Epithelial cell of prostate (primary cell): ENCODE measurements around the gene VDAC1.
"Not testable (repeated sequence)": the region's sequence is repeated elsewhere in the genome, so short reads cannot be mapped to it uniquely, and the experiment has no call there.

Experiments used
- DNase-seq: peaks from one replicate; pipeline ENCODE4 v3.0.0-alpha.2; 2011; ENCODE audit warnings: low read depth, low spot score
- H3K27ac ChIP-seq: fragments of 450-650 bp; 2 replicates; pipeline ENCODE4 v1.5.1; 2017; ENCODE audit warnings: mild to moderate bottlenecking

VDAC1 gene

GRCh38 chr5:133998807-133999206, 6.0 kb downstream of the VDAC1 start:
- no peak overlapping the region for H3K27ac ChIP-seq
- DNase-seq, result no peak

- DNase-seq, result no peak
- no peak overlapping the region for H3K27ac ChIP-seq
Observed at GRCh38 chr5:133998042-133998441, 6.7 kb downstream of the VDAC1 start.

- no peak for DNase-seq
- no peak overlapping the region for H3K27ac ChIP-seq
Observed at GRCh38 chr5:133996683-133997252, 8.0 kb downstream of the VDAC1 start.

- no peak overlapping the region for H3K27ac ChIP-seq
- DNase-seq, result no peak
Observed at GRCh38 chr5:133995883-133996563, 8.8 kb downstream of the VDAC1 start.

- DNase-seq, result no peak
- no peak overlapping the region for H3K27ac ChIP-seq
Observed at GRCh38 chr5:133995341-133995740, 9.4 kb downstream of the VDAC1 start.

DNA sequence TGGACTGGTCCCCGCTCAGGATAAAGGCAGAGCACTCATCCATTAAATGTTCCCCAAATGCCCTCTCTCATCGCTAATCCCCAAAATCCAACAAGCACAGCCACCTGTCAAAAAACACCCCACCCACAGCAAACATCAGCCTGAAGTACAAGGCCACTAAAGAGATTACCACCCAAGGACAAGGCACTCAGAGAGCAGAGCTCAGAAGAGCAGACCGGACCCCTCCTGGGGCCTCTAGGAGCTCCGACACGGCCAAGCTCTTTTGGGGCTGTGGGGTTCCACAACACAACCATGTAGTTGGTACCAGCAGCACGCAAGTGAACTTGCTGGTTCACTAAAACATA, 9.8 kb downstream of the VDAC1 start:
- no peak for DNase-seq
- H3K27ac ChIP-seq, result no peak overlapping the region

- no peak for DNase-seq
- H3K27ac ChIP-seq, result no peak overlapping the region
Observed at GRCh38 chr5:133994297-133994989, 10.3 kb downstream of the VDAC1 start.

GRCh38 chr5:133993185-133993936, 11.4 kb downstream of the VDAC1 start:
- no peak for DNase-seq

DNA sequence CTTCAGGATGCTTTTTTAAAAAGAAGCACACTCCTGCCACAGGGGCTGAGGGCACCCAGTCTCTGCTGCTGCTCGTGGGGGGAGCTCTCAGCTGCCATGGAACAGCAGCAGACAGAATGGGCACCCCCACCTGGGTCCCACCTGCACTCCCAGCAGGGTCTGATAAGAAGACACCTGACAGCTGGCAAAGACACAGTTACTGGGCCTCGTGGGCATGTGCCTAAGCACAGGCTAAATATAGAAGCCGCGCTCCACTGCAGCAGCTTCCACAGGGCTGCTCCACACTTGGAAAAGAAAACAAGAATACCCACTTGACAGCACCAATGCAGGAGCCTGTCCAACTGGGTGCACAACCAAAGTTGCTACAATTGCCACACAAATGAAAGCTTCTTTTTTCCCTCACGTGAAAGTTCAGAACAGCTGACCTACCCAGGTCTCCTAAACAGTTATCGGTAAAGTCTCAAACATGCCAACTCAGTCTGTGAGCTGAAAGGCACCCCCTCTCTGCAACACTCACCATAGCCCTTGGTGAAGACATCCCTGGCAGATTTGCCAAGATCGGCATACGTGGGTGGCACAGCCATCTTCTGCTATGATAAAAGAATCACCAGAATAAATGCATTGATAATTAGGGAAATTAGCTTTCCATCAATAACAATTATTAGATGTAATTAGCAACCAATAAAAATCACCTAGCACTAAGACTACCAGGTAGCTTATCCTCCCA, 12.2 kb downstream of the VDAC1 start:
- H3K27ac ChIP-seq, result no peak overlapping the region
- no peak for DNase-seq

More at GRCh38 chr5:133993185-133993936, 11.4 kb downstream of the VDAC1 start:
- no peak overlapping the region for H3K27ac ChIP-seq

GRCh38 chr5:133991171-133991910, 13.4 kb downstream of the VDAC1 start:
- no peak for DNase-seq
- H3K27ac ChIP-seq, result no peak overlapping the region

DNA sequence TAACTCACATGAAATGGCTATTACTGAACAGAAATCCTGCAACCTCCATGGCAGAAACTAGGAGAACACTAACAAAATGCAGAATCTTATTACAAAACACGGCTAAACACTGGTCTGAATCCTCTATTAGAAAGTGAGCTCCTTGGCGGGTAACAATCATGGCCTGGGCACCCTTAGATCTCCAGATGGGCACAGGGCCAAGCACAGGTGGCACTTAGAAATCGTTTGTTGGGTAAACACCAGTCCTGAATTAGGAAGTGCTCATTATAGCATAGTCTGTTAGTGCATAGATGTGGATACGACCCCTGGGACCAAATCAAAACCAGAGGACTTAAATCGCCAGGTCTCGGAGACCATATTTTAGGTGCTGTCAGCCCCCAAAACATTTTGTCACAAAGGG, 14.4 kb downstream of the VDAC1 start:
- no peak overlapping the region for H3K27ac ChIP-seq
- DNase-seq, result no peak

DNA sequence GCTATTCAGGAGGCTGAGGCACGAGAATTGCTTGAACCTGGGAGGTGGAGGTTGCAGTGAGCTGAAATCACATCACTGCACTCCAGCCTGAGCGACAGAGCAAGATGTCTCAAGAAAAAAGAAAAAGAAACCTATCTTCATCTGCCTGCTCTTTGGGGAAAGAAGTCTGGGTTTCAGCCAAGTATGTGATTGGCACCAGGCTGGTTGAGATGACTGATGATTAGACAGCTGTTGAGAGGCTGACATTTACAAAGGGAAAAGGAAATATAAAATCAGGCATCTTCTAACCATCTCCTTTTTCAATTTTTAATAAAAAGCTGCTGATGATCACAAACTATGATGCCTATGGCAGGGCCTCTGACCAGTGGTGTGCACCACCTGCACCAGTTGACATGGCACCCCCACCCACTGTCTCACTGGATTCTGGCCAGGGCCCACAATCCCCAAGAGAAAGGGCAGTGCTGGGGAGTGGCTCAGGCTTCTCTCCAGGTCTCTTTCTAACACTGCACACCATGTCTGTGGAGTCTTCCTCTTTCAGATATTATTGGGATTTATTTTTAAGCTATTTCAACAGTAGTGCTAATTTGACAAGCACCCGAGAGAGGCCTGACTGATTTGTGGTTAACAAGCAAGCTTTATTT, 19.1 kb downstream of the VDAC1 start:
- no peak for DNase-seq
- no peak overlapping the region for H3K27ac ChIP-seq

DNA sequence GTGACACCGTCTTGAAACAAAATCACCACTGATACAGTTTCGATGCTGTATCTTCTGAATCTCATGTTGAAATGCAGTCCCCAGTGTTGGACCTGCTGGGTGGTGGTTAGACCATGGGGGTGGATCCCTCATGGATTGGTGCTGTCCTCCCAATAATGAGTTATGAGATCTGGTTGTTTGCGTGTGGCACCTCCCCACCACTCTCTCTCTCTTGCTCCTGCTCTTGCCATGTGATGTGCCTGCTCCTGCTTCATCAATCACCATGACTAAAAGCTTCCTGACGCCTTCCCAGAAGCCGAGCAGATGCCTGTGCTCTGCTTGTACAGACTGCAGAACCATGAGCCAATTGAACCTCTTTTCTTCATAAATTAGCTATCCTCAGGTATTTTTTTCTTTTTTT, 21.1 kb downstream of the VDAC1 start:
- DNase-seq, result no peak
- H3K27ac ChIP-seq, result no peak overlapping the region

- DNase-seq, result no peak
- no peak overlapping the region for H3K27ac ChIP-seq
Observed at GRCh38 chr5:133981714-133982113, 23.1 kb downstream of the VDAC1 start.

DNA sequence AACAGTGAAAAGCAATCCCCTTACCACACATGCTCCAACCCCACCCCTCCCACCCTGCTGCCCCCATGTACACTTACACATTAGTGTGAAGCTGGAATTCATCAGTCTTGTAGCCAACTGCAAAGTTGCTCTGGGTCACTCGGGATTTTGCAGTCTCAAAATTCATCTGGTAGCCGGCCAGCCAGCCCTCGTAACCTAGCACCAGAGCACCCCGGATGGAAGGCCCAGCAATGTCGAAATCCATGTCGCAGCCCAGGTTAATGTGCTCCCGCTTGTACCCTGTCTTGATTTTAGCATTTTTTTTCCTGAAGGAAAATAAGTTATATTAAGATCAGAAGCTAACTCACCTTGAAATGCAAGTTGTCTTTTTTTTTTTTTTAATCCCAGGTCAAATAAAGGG, 24.1 kb downstream of the VDAC1 start:
- no peak overlapping the region for H3K27ac ChIP-seq
- DNase-seq, result no peak

- no peak overlapping the region for H3K27ac ChIP-seq
- DNase-seq, result no peak
Observed at GRCh38 chr5:133978943-133979342, 25.8 kb downstream of the VDAC1 start.

GRCh38 chr5:133977858-133978257, 26.9 kb downstream of the VDAC1 start:
- no peak for DNase-seq
- H3K27ac ChIP-seq, result peak overlapping the region; percentile 10

DNA sequence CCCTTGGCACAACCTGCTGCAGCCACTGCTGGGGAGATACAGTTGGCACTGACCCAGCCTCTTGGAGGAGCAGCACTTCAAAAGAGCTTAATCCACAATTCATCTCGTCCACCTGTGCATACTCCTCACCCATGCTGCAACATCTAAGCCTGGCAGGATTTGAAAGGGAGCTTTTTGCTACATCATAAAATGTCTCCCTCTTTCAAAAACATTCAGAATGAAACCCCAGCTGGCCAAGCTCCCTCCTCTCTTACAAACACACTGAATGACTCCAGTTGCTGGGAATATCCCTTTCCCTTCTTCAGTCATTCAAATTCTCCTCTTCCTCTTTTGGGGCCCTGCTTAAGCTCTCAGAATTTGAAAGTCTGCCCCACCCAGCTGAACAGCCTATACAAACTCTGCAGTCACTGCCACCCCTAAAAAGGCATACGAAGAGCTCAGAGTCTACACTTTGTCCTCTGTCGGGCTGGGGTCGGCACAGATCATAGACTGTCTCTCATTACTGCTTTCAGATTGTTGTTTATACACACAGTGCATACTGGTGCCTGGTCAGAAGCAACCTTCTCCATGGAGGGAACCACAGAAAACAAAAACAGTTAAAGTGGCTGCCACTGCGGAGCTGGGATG, 27.5 kb downstream of the VDAC1 start:
- peak overlapping the region; percentile 10 for H3K27ac ChIP-seq
- no peak for DNase-seq

GRCh38 chr5:133975546-133975945, 29.2 kb downstream of the VDAC1 start:
- DNase-seq, result not testable (repeated sequence)

More at GRCh38 chr5:133975546-133975945, 29.2 kb downstream of the VDAC1 start:
- H3K27ac ChIP-seq, result not testable (repeated sequence)
